HG02943 (cell line): Measurements from ENCODE around the gene BDNF.

Source experiments
- ATAC-seq: cut with Tn5 transposase; IDR thresholded peaks from one replicate; pipeline ENCODE4 v1.9.1; 2021; ENCODE audit warnings: mild to moderate bottlenecking, low read depth, moderate library complexity; ENCODE audit not compliant: unreplicated experiment

Gene BDNF

GRCh38 chr11:27707676-27708075 lies 7.4 kb upstream of the BDNF start:
- no peak for ATAC-seq

- peak; percentile 58 for ATAC-seq
Measured at GRCh38 chr11:27705873-27706820, 5.9 kb upstream of the BDNF start.

GRCh38 chr11:27703481-27703880 lies 3.2 kb upstream of the BDNF start:
- no peak for ATAC-seq

- no peak for ATAC-seq
Measured at GRCh38 chr11:27702811-27703210, 2.6 kb upstream of the BDNF start.

- peak; percentile 36 for ATAC-seq
Measured at GRCh38 chr11:27701355-27702105, 1.3 kb upstream of the BDNF start.

- ATAC-seq = no peak
Measured at GRCh38 chr11:27699926-27700350, 317 bp downstream of the BDNF start.

GRCh38 chr11:27699242-27699925 lies 871 bp downstream of the BDNF start:
- no peak for ATAC-seq

- ATAC-seq = peak; percentile 46
Measured at GRCh38 chr11:27698872-27699241, 1.4 kb downstream of the BDNF start.

GRCh38 chr11:27697679-27698275 lies 2.5 kb downstream of the BDNF start:
- ATAC-seq = no peak

- ATAC-seq = no peak
Measured at GRCh38 chr11:27696961-27697360, 3.3 kb downstream of the BDNF start.

- ATAC-seq = no peak
Measured at GRCh38 chr11:27696115-27696514, 4.1 kb downstream of the BDNF start.

GRCh38 chr11:27694992-27695391 lies 5.3 kb downstream of the BDNF start:
- ATAC-seq = no peak

- no peak for ATAC-seq
Measured at GRCh38 chr11:27693398-27693797, 6.9 kb downstream of the BDNF start.

GRCh38 chr11:27692781-27693180 lies 7.5 kb downstream of the BDNF start:
- no peak for ATAC-seq

- ATAC-seq = no peak
Measured at GRCh38 chr11:27688076-27688475, 12.2 kb downstream of the BDNF start.

GRCh38 chr11:27681664-27682063 lies 18.6 kb downstream of the BDNF start:
- no peak for ATAC-seq

- peak; percentile 61 for ATAC-seq
Measured at GRCh38 chr11:27679136-27680015, 20.9 kb downstream of the BDNF start.

GRCh38 chr11:27678242-27678641 lies 22.0 kb downstream of the BDNF start:
- no peak for ATAC-seq

GRCh38 chr11:27677108-27677507 lies 23.1 kb downstream of the BDNF start:
- no peak for ATAC-seq
